Right lung (tissue), 5 donors: ENCODE results near the gene MSI2. TPM values are rescaled to one million over a fixed set of nuclear protein-coding genes. Genes with fewer than 3 reads are reported as not detected.

Experiments used
- DNase-seq, 2 donors: peaks; one replicate each; pipeline ENCODE4 v3.0.0-alpha.2; 2013
- polyA plus RNA-seq, 5 donors: library from polyadenylated mRNA; unstranded; fragments of 120-200 nt; gene quantifications; one replicate each; pipeline versions ENCODE4 v1.2.1 to v1.2.3, GENCODE V29; 2013; ENCODE audit warnings: inconsistent platforms in 1 of 5, low replicate concordance in 1 of 5; ENCODE audit not compliant: insufficient read length in 5 of 5, insufficient read depth in 1 of 5

The MSI2 gene
- polyA plus RNA-seq, 5 donors, result 35.4 to 48.9 (median 47.6) TPM

DNA sequence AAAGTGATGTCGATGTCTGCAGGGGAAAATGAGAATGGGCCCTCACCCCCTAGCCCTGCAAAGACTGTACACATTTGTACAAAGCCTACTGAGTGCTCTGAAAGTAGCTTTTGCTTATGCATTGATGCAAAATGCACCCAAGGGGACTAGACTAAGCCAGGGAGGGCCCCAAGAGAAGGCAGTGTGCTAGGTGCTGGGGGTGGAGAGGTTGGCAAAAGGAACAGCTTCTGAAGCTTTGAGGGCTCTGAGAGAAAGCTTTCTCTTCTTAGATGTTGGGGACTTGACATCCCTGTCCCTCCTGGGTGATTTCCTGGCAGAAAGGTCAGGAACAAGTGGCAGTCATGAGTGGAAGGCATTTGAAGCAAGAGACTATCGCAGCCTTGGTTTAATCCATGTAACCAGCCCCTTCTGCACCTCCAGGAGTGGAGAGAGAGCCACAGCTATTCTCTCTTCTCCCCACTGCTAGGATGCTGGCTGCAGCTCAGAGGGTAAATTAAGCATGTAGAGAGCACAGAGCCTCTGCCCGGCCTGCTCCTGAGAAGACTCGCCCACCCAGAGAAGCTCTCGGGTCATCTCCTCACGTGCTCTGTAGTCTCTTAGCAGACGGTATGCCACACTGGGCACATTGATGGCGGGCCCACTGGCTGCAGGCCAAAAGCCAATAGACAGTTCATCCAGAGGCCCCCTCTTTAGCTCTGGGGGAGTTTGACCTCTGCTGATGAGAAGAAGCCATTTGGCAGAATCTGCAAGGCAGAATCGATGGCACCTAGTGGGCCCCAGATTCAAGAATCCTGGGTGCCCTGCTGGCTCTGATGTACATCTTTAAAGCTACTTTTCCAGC lies 221.4 kb downstream of the MSI2 start:
- DNase-seq, result no peak

DNA sequence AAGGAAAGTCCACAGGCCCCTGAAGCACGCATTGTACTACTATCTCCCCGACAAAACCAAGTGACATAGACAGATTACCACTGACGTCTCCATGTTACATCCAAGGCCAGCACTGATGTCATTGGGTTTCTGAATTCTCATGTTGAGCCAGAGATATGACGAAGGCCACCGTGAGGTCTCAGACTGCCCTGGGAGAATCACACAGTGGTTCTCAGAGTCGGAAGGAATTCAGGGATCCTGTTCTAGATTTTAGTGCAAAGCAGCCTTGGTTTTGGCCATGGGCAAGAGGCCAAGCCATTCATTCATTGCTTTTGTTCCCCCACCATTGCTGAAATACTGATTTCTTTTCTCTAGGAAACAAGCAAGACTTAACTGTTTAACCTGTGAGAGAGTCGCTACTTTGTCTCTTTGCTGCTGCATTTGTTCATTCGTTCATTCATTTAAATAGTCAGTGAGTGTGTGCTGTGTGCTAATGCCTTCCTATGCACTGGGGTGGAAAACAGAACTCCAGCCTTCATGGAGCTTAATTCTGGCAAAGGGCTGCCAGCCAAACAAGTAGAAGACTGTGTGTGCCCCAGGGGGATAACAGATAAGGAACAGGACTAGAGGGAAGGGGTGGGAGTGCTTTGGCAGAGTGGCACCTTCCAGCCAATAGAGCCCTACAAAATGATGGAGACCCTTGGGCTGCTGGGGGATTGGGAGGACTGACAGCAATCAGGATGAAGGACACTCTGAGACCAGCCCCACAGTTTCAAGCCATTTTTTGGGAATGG lies 222.3 kb downstream of the MSI2 start:
- DNase-seq, result no peak

DNA sequence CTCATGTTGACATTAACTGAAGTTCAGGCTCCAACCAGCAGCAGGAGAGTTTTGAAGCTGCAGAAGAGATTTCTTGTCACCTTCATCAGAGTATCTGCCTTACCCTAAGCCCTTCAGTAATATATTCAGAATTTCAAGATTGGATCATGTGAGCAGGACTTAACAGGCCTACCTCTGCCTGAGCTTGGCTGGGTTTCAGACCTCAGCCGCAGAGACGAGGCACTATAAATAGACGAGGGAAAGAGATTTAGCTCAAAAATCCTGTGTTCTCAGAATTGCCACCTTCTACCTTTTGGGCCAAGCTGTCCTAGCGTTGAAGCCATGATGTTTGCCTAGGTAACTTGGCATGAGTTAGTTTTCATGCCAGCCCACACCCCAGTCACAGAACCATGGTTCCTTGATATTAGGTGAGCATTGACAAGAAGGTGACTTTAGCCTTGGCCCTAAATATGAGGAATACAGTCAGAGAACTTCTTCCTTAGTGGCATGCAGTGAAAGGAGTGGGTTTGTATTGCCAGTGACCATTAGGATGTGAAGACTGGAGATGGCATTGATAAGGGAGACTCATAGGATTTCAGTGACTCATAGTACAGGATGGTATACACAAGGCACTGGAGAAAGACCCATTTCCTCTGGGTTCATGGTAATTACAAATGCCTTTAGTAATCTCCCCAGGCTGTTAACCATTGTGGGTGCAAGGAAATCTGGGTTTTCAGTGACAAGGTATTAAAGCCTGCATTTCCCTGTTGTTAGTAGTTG lies 224.3 kb downstream of the MSI2 start:
- no peak for DNase-seq

DNA sequence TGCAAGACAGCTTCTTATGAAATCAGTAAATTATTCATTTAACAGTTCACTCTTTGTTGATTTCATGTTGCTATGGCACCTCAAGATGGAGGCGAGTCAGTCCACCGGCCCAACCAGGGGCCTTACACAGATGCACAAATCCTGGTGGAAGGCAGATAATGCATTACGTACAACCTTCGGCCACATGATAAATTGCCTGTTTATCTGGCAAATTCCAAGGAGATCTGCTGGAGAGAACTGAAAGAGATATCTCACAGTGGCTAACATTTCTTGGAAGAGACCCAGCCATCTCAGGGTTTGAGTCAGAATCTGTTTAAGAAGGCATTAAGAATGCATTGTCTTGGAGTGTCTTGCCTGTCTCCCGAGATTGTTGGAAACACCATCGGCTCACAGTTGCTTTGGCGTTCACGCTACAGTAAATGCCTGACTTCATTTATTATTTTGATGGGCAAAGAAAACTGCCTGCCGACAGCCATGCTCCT lies 225.6 kb downstream of the MSI2 start:
- no peak for DNase-seq

DNA sequence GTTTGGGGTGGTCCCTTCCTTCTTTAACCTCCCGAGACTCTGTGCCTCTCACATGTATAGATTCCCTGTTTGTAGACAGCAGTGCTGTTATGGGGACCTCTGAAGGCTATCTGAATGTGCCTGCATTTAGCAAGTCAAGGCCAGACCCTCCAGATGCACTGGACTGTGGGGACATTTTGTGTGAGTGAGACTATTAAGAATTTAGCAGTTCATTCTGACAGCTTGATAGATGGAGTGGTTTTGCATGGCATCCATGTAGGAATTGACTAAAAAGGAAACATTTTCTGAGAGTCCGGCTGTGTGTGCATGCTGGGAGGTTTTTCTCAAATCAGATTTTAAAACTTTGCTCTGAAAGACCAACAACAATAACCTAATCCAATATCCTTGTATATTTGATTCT lies 226.3 kb downstream of the MSI2 start:
- no peak for DNase-seq

DNA sequence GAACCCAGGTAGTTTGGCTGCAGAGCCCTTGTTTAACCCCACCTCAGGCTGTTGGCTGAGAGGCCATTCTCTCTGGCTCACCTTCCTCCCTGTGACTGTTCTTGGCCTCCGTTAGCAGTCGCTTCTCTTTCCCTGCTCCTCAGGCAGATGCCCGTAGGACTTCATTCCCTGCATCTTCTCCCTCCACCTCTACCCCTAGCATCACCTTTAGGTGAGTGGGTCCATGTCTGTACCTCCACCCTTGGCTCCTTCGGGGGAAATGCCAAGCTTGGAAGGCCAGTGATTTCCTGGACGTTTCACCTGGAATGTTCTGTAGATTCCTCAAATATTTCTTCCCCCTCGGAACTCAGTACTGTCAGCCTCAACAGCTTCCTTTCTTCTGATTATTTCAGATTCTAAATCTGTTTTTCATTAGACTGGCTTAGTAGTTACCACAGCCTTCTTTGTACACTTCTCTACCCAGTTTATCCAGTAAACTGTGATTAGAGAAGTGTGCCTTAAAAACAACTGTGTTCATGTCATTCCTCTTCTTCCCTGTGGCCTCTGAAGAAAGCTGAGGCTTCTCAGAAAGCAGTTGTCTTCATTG lies 227.9 kb downstream of the MSI2 start:
- no peak for DNase-seq

DNA sequence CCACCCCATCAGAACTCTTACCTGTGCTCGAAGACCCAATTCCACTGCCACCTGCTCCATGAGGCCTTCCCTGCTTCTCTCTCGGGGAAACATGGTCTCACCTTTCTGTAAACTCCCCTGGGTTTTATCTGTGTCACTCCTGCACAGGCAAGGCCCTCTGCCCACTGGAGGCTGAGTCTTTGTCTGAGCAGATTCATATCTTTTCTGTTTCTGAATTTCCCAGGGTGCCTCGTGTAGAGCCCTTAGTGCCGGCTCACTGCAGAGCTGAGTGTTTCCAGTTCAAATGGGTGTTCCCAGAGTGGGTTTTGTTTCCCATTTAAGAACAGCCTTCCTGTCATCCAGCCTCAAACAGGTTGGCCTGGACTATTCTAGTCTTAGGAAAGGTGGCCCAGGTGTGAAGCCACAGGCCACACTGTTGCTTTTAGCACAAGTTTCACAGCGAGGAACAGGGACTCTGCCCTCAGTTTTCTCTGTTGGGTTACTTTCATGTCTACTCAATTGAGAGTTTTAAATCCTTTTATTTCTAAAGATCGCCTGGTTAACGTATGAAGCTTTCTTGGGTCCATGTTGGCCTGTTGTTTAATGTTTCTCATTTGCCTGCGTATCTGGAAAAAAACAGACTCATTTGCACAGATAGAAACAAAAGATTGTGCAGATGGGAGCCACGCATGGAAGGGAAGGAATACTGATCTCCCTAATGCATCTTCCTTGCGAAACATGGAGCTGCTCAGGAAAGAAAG lies 228.7 kb downstream of the MSI2 start:
- no peak for DNase-seq

DNA sequence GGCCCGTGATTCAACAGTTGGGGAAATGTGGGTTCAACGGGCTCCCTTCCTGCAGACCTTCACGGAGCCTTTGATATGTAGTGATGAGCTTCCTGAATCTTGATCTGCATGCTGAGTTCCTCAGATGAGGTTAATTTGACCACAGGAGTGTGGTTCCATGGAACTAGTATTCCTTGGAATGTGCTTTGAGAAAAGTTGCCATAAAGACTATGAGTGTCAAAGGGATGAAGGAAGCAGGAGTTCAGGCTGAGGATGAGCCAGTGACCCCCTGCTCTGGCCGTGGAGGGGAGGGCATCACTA lies 229.2 kb downstream of the MSI2 start:
- no peak for DNase-seq

DNA sequence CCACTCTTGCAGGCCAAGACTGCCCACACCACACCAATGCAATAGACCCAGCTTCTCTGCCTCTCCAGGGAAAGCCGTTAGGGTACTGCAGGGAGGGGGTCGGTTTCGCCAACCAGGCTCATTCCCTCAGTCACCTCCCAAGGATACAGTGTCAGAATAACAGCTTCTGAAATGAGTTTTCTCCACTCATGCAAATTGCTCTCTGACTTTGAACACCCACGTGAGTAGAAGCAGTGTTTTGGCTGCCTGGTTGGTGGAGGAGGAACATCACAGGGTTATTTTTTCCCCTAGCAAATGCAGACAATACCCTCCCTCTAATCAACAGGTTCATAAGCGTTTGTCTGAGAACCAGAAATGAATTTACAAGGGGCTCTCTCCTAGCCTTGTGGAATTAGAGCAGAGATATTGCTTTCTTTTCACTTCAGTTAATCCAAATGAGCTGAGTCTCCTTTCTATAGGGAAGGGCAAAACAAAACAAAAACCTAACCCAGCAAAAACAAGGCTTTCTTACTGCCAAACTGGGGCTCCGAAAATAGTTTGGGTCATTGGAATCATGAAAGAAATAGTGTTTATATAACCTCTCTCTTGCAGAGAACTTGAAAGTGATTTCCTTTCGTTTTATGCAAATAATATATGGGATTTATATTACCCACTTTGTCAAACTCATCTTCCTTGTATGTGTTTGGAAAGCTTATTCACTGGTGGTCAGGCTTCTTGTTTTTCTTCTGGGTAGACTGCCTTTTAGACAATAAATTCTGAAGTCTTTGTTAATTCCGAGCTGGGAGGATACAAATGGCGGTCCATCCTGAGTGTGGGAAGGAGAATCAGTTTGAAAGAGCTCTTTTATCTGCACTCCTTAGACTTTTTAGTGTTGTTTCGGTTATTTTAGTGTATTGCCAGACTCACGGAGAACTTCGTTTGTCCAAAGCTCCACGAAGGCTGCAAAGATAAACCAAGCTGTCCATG lies 229.9 kb downstream of the MSI2 start:
- DNase-seq, result no peak

DNA sequence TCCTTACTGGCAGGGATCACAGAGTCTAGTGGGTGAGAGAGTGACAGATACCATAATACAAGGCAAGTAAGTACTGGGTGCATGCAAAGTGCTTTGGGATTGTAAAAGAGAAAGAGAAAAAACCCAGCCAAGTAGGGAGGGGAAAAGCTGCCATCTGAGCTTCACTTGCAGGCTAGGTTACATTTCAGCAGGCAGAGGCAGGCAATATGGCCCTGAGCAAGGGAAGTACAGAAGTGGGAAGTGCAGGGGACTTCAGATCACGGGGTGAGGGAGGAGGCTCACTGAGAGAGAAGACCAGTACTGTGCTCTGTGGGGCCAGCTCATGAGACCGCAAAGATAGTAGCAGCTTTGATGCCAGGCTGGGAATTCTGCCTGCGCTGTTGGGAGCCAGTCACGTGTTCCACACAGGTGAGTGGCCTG lies 230.6 kb downstream of the MSI2 start:
- DNase-seq, result no peak

DNA sequence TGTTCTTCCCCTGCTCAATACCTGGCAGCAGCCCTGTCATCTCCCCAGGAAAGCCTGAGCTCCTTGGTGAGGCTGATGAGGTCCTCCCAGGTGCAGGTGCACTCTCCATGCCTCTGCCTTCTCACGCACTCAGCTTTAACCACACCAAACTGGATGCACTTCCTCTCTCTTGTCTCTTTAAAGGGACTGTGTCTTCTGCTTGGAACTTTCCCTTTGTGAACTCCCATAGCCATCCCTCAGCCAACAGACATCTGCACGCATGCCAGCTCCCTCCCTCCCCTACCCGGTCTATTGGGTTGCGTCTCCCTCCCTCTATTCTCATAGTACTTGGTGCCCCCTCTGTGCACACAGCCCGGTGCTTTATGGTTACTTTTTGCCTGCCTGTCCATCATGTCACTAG lies 231.2 kb downstream of the MSI2 start:
- no peak for DNase-seq

DNA sequence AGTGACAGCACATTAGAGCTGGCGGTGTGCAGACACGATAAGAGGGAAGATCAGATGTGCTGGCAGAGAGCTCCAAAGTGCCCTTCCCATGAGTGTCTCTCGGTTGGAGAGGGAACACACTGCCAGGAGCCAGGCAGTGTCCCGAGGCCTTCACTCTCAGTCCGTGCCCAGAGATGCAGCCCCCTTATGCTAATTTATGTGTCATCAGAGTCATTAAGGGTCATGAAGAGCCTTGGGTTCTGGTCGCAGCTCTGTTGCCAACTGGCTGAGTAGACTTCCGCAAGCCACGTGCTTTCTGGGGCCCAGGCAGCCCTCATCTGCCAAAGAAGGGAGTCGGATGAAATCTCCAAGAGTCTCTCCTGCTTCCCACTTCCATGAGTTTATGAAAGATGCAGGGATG lies 232.5 kb downstream of the MSI2 start:
- no peak for DNase-seq

DNA sequence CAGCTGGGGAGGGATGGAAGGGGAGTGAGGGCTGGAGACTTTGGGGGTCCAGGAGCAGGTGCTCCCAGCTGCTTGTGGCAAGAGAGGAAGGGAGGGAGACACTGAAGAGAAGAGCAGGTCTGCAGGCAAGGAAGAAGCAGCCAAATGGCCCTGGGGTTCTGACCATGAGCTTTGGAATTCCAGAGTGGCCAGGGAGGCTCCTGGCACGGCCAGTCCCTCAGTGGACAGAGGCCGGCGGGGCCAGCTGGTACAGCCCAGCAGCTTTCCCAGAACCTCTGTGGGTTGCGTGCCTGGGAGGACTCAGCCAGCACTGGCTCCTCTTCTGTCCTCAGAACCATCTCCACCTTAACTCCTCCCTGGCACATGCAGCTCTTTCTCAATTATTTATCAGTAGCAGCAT lies 233.0 kb downstream of the MSI2 start:
- no peak for DNase-seq

DNA sequence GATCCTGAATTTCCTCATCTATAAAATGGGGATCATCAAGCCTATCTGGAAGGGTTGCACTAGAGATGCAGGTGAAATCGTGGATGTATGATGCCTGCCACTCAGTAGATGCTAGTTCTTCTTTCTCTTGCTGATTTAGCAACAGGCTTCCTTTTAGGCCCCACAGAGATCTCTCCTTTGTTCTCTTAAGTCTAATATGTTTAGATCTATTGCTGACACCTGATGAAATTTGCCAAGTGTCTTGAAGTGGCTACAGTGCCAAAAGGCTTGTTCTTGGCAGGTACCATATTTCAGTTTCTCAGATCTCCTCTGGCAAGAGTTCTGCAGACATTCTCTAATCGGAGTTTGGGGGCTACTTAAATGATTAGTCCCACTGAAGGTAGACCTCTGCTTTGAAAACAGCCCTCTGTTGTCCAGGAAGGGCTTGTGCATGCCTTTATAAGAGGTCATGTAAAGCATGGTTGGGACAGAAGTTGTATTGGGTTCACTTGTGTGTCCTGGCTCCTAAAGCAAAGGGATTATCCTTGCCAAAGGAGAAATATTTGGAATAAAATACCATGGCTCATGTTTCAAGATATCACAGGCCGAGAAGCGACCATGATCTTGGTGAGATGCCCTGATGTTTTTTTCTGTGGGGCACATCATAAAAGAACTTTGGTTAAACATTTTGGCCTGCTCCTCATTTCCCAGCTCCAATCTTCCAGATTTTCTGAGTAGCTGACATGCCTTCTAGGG lies 234.0 kb downstream of the MSI2 start:
- no peak for DNase-seq

DNA sequence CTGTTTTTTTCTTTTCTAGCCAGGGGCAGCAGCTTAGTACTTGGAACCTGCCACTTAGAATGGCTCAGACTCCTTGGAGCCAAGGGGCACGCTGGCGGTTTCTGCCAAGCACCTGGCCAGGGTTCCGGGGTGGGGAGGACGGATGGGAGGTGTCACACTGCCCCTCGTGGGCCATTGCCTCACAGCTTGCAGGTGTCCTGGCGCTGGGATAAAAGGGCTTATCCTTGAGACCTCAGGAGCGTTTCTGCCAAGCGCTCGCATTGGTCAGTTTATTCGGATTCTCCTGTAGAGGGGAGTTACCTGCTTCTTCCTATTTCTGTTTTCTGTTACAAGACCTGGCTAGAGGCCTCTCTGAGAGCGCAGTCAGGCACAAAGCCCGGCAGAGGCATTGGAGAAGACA lies 234.6 kb downstream of the MSI2 start:
- DNase-seq, result no peak

DNA sequence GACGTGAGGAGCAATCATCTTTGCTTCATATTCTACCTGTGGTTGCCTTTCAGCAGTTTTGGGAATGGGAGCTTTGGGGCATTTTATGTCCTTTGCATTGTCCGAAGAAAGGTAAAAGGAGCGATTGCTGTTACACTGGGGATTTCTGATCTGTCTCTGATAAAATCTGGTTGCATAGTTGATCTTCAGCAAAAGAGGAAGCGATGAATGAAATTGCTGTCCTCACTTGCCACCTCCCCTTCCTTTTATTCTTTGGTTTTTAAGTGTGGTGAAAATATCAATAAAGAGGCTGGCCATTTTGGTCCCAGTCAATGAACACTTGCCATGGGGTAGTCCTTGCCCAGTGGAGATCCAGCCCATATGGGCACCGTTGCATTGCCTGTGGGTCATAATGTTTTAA lies 236.8 kb downstream of the MSI2 start:
- DNase-seq, result no peak

DNA sequence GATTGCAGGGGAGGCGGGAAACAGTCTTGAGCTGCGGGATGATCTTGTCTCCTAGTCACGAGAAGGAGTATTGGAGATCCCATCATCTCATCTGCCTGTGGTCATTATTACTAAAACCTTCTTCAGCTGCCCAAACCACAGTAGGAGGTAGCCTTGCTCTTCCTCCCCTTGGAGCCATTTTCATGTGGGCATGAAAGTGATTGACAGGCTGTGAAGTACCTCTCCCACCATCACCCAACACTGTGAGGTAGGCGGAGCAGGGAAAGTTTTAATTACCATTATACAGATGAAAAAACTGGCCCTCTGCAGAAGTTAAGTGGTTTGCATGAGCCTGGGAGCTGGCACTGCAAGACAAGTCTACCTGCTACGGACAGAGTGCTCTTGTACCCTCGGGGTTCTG lies 237.3 kb downstream of the MSI2 start:
- no peak for DNase-seq

DNA sequence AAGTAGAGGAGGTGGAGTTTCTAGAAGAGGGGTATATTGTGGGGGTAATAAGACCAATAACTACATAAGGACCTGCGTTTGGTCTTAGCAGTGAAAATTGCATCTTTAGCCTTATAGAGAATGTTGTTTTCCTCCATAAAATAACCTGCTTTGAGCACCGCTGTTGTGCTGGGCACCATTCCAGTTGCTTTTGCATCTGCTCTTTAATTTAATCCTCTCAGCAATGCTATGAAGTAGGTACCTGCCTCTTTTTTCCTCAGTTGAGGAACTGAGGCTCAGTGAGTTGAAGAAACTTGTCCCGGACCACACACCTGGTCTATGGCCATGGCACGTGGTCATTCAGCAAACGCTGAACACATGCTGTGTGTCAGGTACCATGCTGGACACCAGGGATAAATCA lies 238.1 kb downstream of the MSI2 start:
- no peak for DNase-seq

DNA sequence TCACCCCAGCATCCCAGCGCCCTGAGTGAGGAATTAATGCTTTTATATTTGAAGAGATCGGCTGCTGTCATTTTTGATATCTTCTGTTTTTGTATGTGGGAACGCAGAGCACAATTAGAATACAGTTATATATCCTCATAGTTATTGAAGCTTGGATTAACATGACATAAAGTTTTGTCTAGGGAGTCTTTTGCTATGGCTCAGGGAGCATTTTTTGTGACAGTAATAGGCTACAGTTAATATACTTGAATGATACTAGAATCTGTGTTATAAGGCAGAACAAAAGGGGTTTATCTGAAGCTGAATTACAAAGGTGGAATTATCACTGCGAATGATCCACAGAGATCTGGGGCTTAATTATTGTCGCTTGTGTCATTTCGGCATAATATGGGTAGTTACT lies 239.4 kb downstream of the MSI2 start:
- DNase-seq, result no peak

DNA sequence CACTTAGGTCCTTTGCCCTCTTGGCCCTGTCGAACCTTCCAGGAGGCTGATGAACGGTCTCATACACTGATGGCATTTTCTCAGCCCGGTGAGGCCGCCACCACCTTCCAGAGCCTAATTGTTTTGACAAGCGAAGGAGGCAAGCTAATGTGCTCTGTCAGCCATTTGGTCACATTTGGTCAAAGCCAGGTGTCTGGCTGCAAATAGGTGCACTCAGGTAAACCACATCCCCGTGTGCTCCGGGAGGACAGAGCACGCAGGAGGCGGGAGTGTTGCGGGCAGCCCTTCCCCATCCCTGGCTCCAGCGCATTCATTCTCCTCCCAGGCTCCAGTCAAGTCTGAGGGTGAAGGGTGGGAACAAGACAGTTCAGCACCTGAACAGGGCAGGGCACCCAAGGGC lies 240.1 kb downstream of the MSI2 start:
- no peak for DNase-seq
